ENCODE data around the gene MTCH1.

MTCH1 gene

DNA sequence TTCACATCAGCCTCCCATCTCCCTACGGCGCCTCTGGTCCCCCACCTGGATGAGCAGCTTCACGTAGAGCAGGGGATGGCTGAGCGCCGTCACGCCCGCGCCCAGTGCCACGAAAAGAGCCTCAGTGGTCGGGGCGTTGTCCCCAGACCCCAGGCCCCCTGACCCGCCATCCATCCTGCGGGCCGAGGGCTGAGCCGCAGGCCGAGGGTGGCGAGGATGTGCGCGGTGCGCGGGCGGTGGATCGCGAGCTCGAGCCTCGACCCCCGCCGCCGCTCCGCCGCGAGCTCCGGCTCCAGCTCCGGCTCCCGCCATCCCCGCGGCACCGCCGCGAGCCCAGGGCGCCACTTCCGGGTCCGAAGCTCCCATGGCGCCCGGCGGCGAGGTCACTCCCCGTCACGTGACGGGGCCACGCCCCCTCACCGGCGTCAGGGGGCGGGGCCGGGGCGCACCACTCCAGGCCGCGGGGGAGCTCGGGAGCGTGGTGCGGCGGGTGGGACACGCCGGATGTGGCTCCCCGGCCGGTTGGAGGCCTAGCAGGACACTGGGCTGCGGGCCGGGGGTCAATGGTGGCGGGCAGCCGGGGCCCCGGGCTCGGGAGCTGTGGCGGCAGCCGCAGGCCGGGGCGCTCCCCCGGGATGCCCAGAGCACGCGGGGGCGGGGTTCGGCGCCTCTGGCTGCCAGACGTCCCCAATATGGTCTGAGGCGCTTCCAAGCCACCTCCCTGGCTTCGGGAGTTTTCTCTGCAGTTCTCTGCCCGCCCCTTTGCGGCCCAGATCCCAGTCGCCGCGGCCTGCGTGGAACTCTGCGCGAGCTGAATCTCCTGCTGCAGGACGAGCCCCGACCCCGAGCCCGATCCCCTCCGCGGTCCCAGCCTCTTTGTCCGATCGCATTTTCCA is at the start of gene MTCH1:
TSS of gene MTCH1 (minus strand) at position 389 of the 896 bp plus-strand sequence. CDS start at position 366, 23 bp downstream.
- DNase-seq (ENCODE audit: insufficient read length, low spot score) (peak; percentile 83), FAIRE-seq (peak; percentile 96)

- DNase-seq (ENCODE audit: insufficient read length, low spot score) (no peak), FAIRE-seq (no peak)
These were observed 48.1 kb upstream of the MTCH1 start for GRCh38 chr6:37033819-37034795.

DNA sequence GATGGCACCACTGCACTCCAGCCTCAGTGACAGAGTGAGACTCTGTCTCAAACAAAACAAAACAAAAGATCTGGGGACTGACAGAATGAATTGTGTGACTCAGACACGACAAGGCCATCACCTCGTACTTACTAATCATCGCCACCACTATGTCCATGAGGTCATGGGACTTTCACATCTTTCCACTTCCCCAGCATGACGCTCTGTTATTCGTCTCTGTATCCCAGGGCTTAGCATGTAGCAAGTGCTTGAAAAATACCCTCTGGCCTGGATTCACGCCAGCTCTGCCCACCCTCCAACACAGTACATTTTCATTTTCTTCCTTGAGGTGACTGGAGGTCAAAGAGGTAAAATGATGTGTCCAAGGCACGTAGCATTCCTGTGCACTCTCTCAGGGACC is 47.3 kb upstream of the MTCH1 start:
- no peak for FAIRE-seq
- DNase-seq (ENCODE audit: insufficient read length, low spot score), result no peak

DNA sequence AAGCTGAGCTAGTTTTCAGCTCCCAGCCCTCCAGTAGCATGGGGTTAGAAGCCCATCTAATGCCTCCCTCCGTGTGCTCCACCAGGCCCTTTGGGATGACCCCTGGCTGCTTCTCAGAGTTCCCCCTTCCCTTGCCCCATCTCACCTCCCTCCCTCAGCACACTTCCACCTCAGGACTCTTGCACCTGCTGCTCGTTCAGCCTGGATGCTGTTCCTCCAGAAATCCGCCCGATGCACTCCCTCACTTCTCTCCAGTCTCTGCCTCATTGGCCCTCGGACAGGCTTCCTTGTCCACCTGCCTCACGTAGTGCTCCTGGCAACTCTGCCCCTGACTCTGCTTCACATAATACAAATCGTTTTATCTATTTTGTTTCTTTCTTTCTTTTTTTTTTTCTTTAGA is 46.2 kb upstream of the MTCH1 start:
- FAIRE-seq, result no peak
- DNase-seq (ENCODE audit: insufficient read length, low spot score), result no peak

GRCh38 chr6:37030599-37030998 is 44.6 kb upstream of the MTCH1 start:
- FAIRE-seq (no peak), DNase-seq (ENCODE audit: insufficient read length, low spot score) (no peak)

- no peak for FAIRE-seq
- peak; percentile 88 for DNase-seq (ENCODE audit: insufficient read length, low spot score)
These were observed 43.4 kb upstream of the MTCH1 start for GRCh38 chr6:37029249-37029971.

GRCh38 chr6:37027811-37028469 is 41.9 kb upstream of the MTCH1 start:
- no peak for DNase-seq (ENCODE audit: insufficient read length, low spot score)
- no peak for FAIRE-seq

DNA sequence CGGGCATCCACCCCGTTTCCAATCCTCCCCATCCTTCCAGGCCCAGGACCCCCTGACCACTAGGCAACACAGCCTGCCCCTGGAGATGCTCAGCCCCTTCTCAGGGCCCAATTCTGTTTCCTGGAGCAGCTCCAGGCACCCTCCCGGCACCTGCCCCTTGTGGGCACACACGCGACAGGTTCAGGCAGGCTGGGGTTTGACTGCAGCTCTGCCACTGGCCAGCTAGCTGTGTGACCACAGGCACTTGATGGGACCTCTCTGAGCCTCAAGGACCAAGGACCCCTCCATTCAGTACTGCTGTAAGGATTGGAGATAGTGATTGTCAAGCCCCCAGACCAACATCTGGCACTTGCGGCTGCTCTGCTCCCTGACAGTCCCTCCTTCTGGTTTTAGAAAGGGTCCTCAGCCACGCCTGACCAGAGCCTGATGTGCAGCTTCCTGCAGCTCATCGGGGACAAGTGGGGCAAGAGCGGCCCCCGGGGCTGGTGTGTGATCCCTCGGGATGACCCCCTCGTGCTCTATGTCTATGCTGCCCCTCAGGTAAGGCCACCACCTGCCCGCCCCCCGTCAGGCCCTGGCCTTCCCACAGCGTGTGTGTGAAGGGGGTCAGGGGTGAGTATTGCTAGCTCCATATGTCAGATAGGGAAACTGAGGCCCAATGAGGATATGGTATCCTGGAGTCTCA is 41.2 kb upstream of the MTCH1 start:
- DNase-seq (ENCODE audit: insufficient read length, low spot score) (no peak), FAIRE-seq (no peak)

DNA sequence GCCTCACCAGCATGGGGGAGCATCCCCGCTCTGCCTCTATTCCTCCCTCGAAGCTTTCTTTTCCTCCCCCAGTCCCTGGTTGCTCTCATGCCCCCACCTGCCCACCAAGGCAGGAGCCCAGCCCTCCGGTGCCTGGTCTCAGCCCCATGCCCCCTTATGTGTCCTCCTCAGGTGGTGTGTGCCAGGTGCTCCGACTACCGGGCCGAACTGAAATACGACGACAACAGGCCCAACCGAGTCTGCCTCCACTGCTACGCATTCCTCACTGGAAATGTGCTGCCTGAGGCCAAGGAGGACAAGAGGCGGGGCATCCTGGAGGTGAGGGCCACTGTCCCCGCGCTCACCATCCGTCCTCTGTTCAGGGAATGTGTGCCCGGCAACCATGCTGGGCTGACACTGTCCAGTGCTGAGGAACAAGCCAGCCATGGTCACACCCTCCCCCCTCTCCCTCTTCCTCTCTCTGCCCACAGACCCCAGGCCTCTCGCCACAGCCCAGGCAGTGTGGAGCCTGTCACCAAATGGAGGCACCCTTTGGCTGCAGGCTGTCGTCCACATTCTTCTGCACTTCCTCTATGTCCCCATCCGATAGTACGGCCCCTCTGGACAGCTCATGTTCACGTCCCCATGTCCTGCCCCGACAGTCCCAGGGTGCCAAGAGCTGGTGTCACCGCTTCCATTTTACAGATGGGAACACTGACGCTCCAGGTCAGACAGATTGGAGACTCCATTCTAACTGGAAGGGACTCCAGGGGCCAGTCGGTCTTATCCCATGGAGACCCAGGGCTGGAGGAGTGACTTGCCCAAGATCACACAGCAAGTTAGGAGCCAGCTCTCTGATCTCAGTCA is 39.8 kb upstream of the MTCH1 start:
- FAIRE-seq (no peak), DNase-seq (ENCODE audit: insufficient read length, low spot score) (no peak)

- DNase-seq (ENCODE audit: insufficient read length, low spot score), result peak; percentile 70
- FAIRE-seq, result no peak
These were observed 38.8 kb upstream of the MTCH1 start for GRCh38 chr6:37024656-37025337.

- FAIRE-seq, result no peak
- no peak for DNase-seq (ENCODE audit: insufficient read length, low spot score)
These were observed 36.3 kb upstream of the MTCH1 start for GRCh38 chr6:37022135-37022863.

DNA sequence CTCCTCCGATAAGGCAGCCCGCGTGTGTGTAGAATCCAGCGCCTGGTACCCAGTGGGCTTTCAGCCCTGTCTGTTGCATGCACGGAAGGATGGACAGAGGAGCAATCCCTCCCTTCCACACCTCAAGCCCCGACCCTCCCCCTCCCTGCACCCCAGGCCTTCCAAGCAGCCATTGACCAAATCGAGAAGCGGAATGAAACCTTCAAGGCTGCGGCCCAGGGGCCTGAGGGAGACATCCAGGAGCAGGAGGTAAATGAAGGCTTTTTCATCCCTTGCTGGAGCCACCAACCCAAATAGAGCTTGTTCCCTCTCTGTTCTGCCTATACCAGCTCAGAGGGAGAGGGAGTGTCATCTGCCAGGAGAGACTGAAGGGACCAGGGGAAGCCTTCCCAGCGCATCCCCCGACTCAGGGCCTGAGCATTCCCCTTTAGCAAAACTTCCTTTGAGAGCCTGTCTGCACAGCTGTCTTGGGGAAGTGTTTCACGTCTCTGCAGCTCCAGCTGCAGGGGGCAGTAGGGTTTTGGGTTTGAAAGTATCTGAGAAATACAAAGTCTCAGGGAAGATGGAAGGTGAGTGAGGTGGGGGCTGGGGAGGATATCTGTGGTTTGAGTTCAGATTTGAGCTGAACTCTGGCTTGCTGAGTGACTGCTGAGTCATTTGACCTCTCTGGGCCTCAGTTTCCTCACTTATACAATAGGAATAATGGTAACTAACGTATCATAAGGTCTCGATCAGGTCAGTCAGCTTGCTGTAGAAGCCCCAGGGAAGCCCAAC is 35.5 kb upstream of the MTCH1 start:
- no peak for FAIRE-seq
- peak; percentile 41 for DNase-seq (ENCODE audit: insufficient read length, low spot score)

- DNase-seq (ENCODE audit: insufficient read length, low spot score) (no peak), FAIRE-seq (peak; percentile 86)
These were observed 34.8 kb upstream of the MTCH1 start for GRCh38 chr6:37020812-37021211.

DNA sequence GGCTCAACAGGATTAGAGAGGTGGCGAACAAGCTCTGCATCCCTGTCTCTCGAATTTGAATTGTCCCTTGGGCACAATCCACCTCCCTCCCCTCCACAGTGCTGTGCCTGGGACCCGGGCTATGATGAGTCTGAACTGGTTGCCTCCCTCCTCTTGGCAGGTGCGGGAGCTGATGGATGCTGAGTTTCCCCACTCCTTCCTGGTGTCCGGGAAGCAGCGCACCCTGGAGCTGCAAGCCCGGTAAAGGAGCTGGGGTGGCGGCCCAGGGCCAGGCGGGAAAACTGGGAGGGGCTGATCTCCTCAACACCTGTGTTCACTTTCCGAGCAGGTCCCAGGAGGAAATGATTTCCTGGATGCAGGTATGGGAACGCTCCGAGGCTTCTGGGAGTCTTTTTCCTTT is 34.4 kb upstream of the MTCH1 start:
- DNase-seq (ENCODE audit: insufficient read length, low spot score), result no peak
- no peak for FAIRE-seq

DNA sequence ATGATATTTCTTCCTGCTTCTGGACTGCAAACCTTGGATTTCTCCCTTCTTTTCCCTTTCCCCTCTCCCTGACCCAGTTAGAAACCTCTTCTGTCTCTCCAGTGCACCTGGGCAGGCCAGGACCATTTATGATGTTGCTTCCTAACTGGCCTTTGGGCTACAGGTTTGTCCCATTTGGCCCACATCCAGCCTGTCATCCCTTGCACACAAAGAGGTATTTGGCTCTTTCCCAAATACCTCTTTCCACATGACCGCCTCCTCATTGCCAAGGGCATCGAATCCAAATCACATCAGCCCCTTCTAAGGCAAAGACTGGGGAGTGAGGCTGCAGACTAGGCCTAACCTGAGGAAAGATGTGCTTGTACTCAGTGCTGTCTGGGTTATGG is 33.1 kb upstream of the MTCH1 start:
- FAIRE-seq, result no peak
- DNase-seq (ENCODE audit: insufficient read length, low spot score), result no peak

DNA sequence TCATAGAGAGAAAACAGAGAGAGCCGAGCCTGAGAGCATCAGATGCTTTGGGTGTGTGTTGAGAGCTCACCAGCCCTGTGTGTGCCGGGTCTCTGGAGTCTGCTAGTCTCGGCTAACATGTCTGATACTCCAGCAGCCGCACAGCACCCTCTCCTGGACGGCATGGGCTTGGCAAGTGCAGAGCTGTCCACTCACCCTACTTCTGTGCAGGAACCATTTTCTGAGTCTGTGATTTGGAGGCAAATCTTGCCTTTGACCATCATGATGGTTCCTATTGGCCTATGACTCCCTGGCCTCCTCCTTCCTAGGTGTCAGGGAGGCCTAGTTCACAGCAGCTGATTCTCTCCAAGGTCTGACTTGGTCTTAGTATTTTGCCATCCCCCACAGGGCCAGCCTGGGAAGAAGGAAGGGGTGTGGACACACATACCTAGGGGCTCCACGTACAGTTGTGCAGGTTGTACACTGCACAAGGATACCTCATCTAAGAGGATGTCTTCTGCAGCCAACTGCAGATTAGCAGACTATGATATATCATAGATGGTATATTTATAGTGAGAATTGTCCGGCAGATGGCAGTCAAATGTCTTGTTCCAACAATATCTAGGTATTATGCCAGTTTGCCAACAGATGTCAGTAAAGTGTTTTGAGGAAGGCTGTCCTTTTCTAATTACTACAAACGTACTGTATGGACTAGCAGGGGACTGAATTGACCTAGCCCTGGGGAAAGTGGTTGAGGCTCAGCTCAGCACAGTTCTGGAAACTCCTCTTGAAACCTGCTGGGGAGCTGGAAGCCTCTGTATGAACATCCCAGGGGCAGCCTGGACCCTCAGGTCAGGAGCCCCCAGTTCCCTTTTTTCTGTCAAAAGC is 32.4 kb upstream of the MTCH1 start:
- DNase-seq (ENCODE audit: insufficient read length, low spot score), result peak; percentile 91
- peak; percentile 63 for FAIRE-seq

All from HTR-8/SVneo (cell line).